Measurements from ENCODE around the gene NUCKS1.

Gene NUCKS1

GRCh38 chr1:205715628-205716027 is 34.4 kb downstream of the NUCKS1 start:
- H3K9ac ChIP-seq (ENCODE audit: low read depth, low read length, poor library complexity, severe bottlenecking) = no peak overlapping the region
- no peaks in the 10 kb centered on the region for H3K4me1 ChIP-seq (ENCODE audit: insufficient read depth, low read length, poor library complexity, severe bottlenecking)
- no peaks in the 10 kb centered on the region for H3K79me2 ChIP-seq (ENCODE audit: insufficient read depth, low read length)
- no peaks in the 10 kb centered on the region for H3K27me3 ChIP-seq (ENCODE audit: insufficient read depth, low read length, poor library complexity, severe bottlenecking)
- H3K4me3 ChIP-seq (ENCODE audit: low read length, poor library complexity, severe bottlenecking) = no peak overlapping the region
- peaks cover 57% of the 10 kb centered on the region for H3K36me3 ChIP-seq (ENCODE audit: insufficient read depth, low read length)
- H3K9me3 ChIP-seq (ENCODE audit: insufficient read depth, low read depth, low read length) = no peaks in the 10 kb centered on the region
- H3K4me2 ChIP-seq (ENCODE audit: low read depth, low read length, poor library complexity, severe bottlenecking) = no peak overlapping the region
- peaks cover 8% of the 10 kb centered on the region; the same call in 1 of the 2 replicates for H3F3A ChIP-seq (ENCODE audit: low read depth)
- no peak overlapping the region for H2AFZ ChIP-seq (ENCODE audit: low read length)
- TF ChIP-seq CTCF (conservative IDR thresholded peaks at IDR 0.05; ENCODE audit: low read length) = no peak
- TF ChIP-seq EZH2phosphoT487 (IDR thresholded peaks at IDR 0.05; ENCODE audit: borderline replicate concordance) = no peak
- H3K9me2 ChIP-seq (replicated peaks; ENCODE audit: low read depth, low read length) = no peaks in the 10 kb centered on the region
- peaks cover 9% of the 10 kb centered on the region for H4K20me1 ChIP-seq (ENCODE audit: insufficient read depth, low read length, poor library complexity, severe bottlenecking)

- Histone ChIP-seq H3K9me2 (replicated peaks; ENCODE audit: low read depth, low read length) (no peaks in the 10 kb centered on the region), H3K4me2 (ENCODE audit: low read depth, low read length, poor library complexity, severe bottlenecking) (no peak overlapping the region), H3K27me3 (ENCODE audit: insufficient read depth, low read length, poor library complexity, severe bottlenecking) (no peaks in the 10 kb centered on the region), H3K9ac (ENCODE audit: low read depth, low read length, poor library complexity, severe bottlenecking) (no peak overlapping the region), H3K36me3 (ENCODE audit: insufficient read depth, low read length) (peaks cover 49% of the 10 kb centered on the region), H2AFZ (ENCODE audit: low read length) (no peak overlapping the region), H4K20me1 (ENCODE audit: insufficient read depth, low read length, poor library complexity, severe bottlenecking) (peaks cover 7% of the 10 kb centered on the region), H3K4me1 (ENCODE audit: insufficient read depth, low read length, poor library complexity, severe bottlenecking) (no peaks in the 10 kb centered on the region), H3K9me3 (ENCODE audit: insufficient read depth, low read depth, low read length) (no peaks in the 10 kb centered on the region), H3F3A (ENCODE audit: low read depth) (peaks cover 8% of the 10 kb centered on the region; the same call in 1 of the 2 replicates), H3K4me3 (ENCODE audit: low read length, poor library complexity, severe bottlenecking) (no peak overlapping the region), H3K79me2 (ENCODE audit: insufficient read depth, low read length) (no peaks in the 10 kb centered on the region)
- TF ChIP-seq EZH2phosphoT487 (IDR thresholded peaks at IDR 0.05; ENCODE audit: borderline replicate concordance) (no peak), CTCF (conservative IDR thresholded peaks at IDR 0.05; ENCODE audit: low read length) (no peak)
Observed at GRCh38 chr1:205714906-205715246, 35.1 kb downstream of the NUCKS1 start.

- H3F3A ChIP-seq (ENCODE audit: low read depth) = peaks cover 8% of the 10 kb centered on the region; the same call in 1 of the 2 replicates
- no peaks in the 10 kb centered on the region for H3K9me3 ChIP-seq (ENCODE audit: insufficient read depth, low read depth, low read length)
- H3K4me1 ChIP-seq (ENCODE audit: insufficient read depth, low read length, poor library complexity, severe bottlenecking) = no peaks in the 10 kb centered on the region
- H3K9me2 ChIP-seq (replicated peaks; ENCODE audit: low read depth, low read length) = no peaks in the 10 kb centered on the region
- no peak overlapping the region for H3K4me3 ChIP-seq (ENCODE audit: low read length, poor library complexity, severe bottlenecking)
- H2AFZ ChIP-seq (ENCODE audit: low read length) = no peak overlapping the region
- H3K9ac ChIP-seq (ENCODE audit: low read depth, low read length, poor library complexity, severe bottlenecking) = no peak overlapping the region
- H3K36me3 ChIP-seq (ENCODE audit: insufficient read depth, low read length) = peaks cover 44% of the 10 kb centered on the region
- H3K27me3 ChIP-seq (ENCODE audit: insufficient read depth, low read length, poor library complexity, severe bottlenecking) = no peaks in the 10 kb centered on the region
- no peak overlapping the region for H3K4me2 ChIP-seq (ENCODE audit: low read depth, low read length, poor library complexity, severe bottlenecking)
- H3K79me2 ChIP-seq (ENCODE audit: insufficient read depth, low read length) = no peaks in the 10 kb centered on the region
- TF ChIP-seq EZH2phosphoT487 (IDR thresholded peaks at IDR 0.05; ENCODE audit: borderline replicate concordance) (no peak), CTCF (conservative IDR thresholded peaks at IDR 0.05; ENCODE audit: low read length) (no peak)
- peaks cover 7% of the 10 kb centered on the region for H4K20me1 ChIP-seq (ENCODE audit: insufficient read depth, low read length, poor library complexity, severe bottlenecking)
Observed at GRCh38 chr1:205714190-205714905, 35.6 kb downstream of the NUCKS1 start.
